Measurements from ENCODE around the gene ZNF337. TPM values are rescaled to one million over a fixed set of nuclear protein-coding genes. Genes with fewer than 3 reads are reported as not detected.

ZNF337 gene
- total and polyA plus RNA-seq, 4 donors = 6.8 to 32.6 (median 10.3) TPM

DNA sequence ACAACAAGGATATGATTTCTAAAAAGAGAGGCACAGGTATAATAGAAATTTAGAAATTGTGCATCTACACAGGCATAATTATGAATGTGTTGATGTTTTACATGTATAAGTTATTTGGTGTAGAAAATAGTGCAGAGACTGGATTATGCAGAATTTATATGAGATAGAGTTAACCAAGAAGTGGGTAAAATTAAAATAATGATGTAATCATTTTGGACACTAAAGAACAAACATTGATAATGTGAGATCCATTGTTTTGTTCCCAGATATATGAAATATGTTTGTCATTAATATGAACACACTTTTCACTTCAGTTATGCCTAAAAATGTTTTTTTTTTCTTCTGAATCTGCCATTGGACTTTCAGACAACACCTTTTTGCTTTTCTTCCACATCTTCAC is 37.2 kb upstream of the ZNF337 start:
- Histone ChIP-seq H3K4me1 (ENCODE audit: control insufficient read depth in 5 of 5, insufficient read depth in 5 of 5, low read length in 5 of 5) (no peaks in the 10 kb centered on the region), H3K4me3 (no peak overlapping the region), H3K9me3 (ENCODE audit: control insufficient read depth in 4 of 4, insufficient read depth in 3 of 4, low read length in 3 of 4) (peaks cover 0 to 2% (median 0%) of the 10 kb centered on the region in 4 donors), H3K27me3 (ENCODE audit: control insufficient read depth in 3 of 3, insufficient read depth in 3 of 3, low read length in 2 of 3) (no peaks in the 10 kb centered on the region), H3K9ac (ENCODE audit: insufficient read depth in 1 of 2, low read length in 2 of 2) (no peak overlapping the region), H3K27ac (ENCODE audit: low read depth in 1 of 2, low read length in 1 of 2) (no peak overlapping the region), H3K36me3 (ENCODE audit: control insufficient read depth in 4 of 4, insufficient read depth in 4 of 4, low read length in 4 of 4) (peaks cover 0 to 3% (median 0%) of the 10 kb centered on the region in 4 donors)
- ATAC-seq (ENCODE audit: insufficient read depth, low FRiP score) = no peak
- TF ChIP-seq, protein P1, sequence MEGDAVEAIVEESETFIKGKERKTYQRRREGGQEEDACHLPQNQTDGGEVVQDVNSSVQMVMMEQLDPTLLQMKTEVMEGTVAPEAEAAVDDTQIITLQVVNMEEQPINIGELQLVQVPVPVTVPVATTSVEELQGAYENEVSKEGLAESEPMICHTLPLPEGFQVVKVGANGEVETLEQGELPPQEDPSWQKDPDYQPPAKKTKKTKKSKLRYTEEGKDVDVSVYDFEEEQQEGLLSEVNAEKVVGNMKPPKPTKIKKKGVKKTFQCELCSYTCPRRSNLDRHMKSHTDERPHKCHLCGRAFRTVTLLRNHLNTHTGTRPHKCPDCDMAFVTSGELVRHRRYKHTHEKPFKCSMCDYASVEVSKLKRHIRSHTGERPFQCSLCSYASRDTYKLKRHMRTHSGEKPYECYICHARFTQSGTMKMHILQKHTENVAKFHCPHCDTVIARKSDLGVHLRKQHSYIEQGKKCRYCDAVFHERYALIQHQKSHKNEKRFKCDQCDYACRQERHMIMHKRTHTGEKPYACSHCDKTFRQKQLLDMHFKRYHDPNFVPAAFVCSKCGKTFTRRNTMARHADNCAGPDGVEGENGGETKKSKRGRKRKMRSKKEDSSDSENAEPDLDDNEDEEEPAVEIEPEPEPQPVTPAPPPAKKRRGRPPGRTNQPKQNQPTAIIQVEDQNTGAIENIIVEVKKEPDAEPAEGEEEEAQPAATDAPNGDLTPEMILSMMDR (IDR thresholded peaks at IDR 0.05; ENCODE audit: control extremely low read depth, extremely low read depth) = no peak
- DNase-seq = no peak

DNA sequence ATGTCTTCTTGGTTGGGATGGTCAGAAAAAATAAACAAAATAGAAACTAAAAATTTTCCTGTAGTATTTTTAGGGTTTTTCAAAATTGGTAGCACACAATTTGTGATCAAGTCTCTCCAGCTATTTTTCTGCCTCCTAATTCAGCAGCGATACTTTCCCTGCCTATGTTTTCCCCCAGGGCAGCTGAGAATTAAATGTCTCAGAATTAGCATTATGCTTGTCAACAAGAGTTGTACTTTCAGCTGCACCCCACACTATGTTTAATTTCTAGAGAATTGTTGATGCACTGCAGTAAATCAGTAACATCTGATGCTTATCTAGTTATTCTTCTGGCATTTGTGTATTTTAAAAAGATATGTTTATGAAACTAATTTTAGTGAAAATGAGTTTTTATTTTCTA is 34.2 kb upstream of the ZNF337 start:
- Histone ChIP-seq H3K36me3 (ENCODE audit: control insufficient read depth in 4 of 4, insufficient read depth in 4 of 4, low read length in 4 of 4) (peaks cover 0 to 3% (median 0%) of the 10 kb centered on the region in 4 donors), H3K4me1 (ENCODE audit: control insufficient read depth in 5 of 5, insufficient read depth in 5 of 5, low read length in 5 of 5) (no peaks in the 10 kb centered on the region), H3K9me3 (ENCODE audit: control insufficient read depth in 4 of 4, insufficient read depth in 3 of 4, low read length in 3 of 4) (peaks cover 2 to 10% (median 5%) of the 10 kb centered on the region in 4 donors), H3K27me3 (ENCODE audit: control insufficient read depth in 3 of 3, insufficient read depth in 3 of 3, low read length in 2 of 3) (no peaks in the 10 kb centered on the region), H3K4me3 (no peak overlapping the region), H3K27ac (ENCODE audit: low read depth in 1 of 2, low read length in 1 of 2) (no peak overlapping the region), H3K9ac (ENCODE audit: insufficient read depth in 1 of 2, low read length in 2 of 2) (no peak overlapping the region)
- TF ChIP-seq, protein P1 (IDR thresholded peaks at IDR 0.05; ENCODE audit: control extremely low read depth, extremely low read depth) = no peak
- 90 to 100% methylated on average over 1 of the region's 1 CpG for WGBS, 2 donors
- ATAC-seq (ENCODE audit: insufficient read depth, low FRiP score) (no peak), DNase-seq (no peak)

DNA sequence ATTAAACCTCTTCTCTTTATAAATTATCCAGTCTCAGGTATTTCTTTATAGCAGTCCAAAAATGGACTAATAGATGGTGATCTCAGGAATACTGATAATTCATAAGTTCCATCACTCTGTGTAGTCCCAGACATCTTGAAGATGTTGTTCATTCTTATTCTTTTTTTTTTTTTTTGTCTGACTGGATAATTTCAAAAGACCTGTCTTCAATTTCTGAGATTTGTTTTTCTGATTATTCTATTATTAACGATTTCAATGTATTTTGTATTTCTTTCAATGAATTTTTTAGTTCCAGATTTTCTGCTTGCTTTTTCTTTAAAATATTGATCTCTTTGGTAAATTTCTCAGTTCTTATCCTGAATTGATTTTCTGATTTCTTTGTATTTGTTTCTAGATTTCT is 29.7 kb upstream of the ZNF337 start:
- no peak overlapping the region for H3K9ac ChIP-seq (ENCODE audit: insufficient read depth in 1 of 2, low read length in 2 of 2)
- ATAC-seq (ENCODE audit: insufficient read depth, low FRiP score) (no peak), DNase-seq (no peak)
- no peak overlapping the region for H3K27ac ChIP-seq (ENCODE audit: low read depth in 1 of 2, low read length in 1 of 2)
- no peaks in the 10 kb centered on the region for H3K27me3 ChIP-seq (ENCODE audit: control insufficient read depth in 3 of 3, insufficient read depth in 3 of 3, low read length in 2 of 3)
- peaks cover 2 to 15% (median 4%) of the 10 kb centered on the region in 4 donors for H3K9me3 ChIP-seq (ENCODE audit: control insufficient read depth in 4 of 4, insufficient read depth in 3 of 4, low read length in 3 of 4)
- WGBS, 2 donors = 88 to 98% methylated on average over 1 of the region's 1 CpG
- H3K36me3 ChIP-seq (ENCODE audit: control insufficient read depth in 4 of 4, insufficient read depth in 4 of 4, low read length in 4 of 4) = no peaks in the 10 kb centered on the region
- no peaks in the 10 kb centered on the region for H3K4me1 ChIP-seq (ENCODE audit: control insufficient read depth in 5 of 5, insufficient read depth in 5 of 5, low read length in 5 of 5)
- H3K4me3 ChIP-seq = no peak overlapping the region
- TF ChIP-seq, protein P1 (IDR thresholded peaks at IDR 0.05; ENCODE audit: control extremely low read depth, extremely low read depth) = no peak

DNA sequence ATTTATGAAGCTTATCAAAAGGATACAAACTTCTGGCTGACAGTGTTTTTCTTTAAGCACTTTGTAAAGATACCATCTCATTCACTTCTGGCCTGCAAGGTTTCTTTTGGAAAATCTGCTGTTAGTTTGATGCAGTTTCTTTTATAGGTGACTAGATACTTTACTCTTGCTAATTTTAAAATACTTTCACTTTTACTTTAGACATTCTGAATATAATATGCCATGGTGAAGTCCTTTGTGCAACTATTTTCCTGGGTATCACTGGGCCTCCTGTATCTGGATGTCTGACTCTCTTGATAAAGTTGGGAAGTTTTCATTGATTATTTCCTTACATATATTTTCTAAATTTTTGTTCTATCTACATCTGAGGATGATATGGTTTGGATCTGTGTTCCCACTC is 29.0 kb upstream of the ZNF337 start:
- H3K4me3 ChIP-seq = no peak overlapping the region
- no peaks in the 10 kb centered on the region for H3K4me1 ChIP-seq (ENCODE audit: control insufficient read depth in 5 of 5, insufficient read depth in 5 of 5, low read length in 5 of 5)
- no peak overlapping the region for H3K27ac ChIP-seq (ENCODE audit: low read depth in 1 of 2, low read length in 1 of 2)
- no peak overlapping the region for H3K9ac ChIP-seq (ENCODE audit: insufficient read depth in 1 of 2, low read length in 2 of 2)
- ATAC-seq (ENCODE audit: insufficient read depth, low FRiP score) (no peak), DNase-seq (no peak)
- H3K9me3 ChIP-seq (ENCODE audit: control insufficient read depth in 4 of 4, insufficient read depth in 3 of 4, low read length in 3 of 4) = peaks cover 2 to 17% (median 4%) of the 10 kb centered on the region in 4 donors
- no peaks in the 10 kb centered on the region for H3K27me3 ChIP-seq (ENCODE audit: control insufficient read depth in 3 of 3, insufficient read depth in 3 of 3, low read length in 2 of 3)
- no peaks in the 10 kb centered on the region for H3K36me3 ChIP-seq (ENCODE audit: control insufficient read depth in 4 of 4, insufficient read depth in 4 of 4, low read length in 4 of 4)
- TF ChIP-seq, protein P1 (IDR thresholded peaks at IDR 0.05; ENCODE audit: control extremely low read depth, extremely low read depth) = no peak

Data from lung (tissue), 12 donors.